ENCODE results near the gene OBSCN.

OBSCN gene

GRCh38 chr1:228303596-228303995 lies 95.8 kb downstream of the OBSCN start:
- Histone ChIP-seq H3K4me2 (ENCODE audit: low read depth, low read length, poor library complexity, severe bottlenecking) (no peak overlapping the region), H3K27me3 (ENCODE audit: insufficient read depth, low read length, poor library complexity, severe bottlenecking) (no peaks in the 10 kb centered on the region), H3K4me3 (ENCODE audit: low read length, poor library complexity, severe bottlenecking) (no peak overlapping the region), H3K9me2 (replicated peaks; ENCODE audit: low read depth, low read length) (no peaks in the 10 kb centered on the region), H3K79me2 (ENCODE audit: insufficient read depth, low read length) (no peaks in the 10 kb centered on the region), H3K9ac (ENCODE audit: low read depth, low read length, poor library complexity, severe bottlenecking) (no peak overlapping the region), H3K4me1 (ENCODE audit: insufficient read depth, low read length, poor library complexity, severe bottlenecking) (no peaks in the 10 kb centered on the region), H3K36me3 (ENCODE audit: insufficient read depth, low read length) (no peaks in the 10 kb centered on the region), H3K9me3 (ENCODE audit: insufficient read depth, low read depth, low read length) (peaks cover 14% of the 10 kb centered on the region), H4K20me1 (ENCODE audit: insufficient read depth, low read length, poor library complexity, severe bottlenecking) (no peaks in the 10 kb centered on the region), H3F3A (ENCODE audit: low read depth) (no peaks in the 10 kb centered on the region), H2AFZ (ENCODE audit: low read length) (no peak overlapping the region)
- no peak for TF ChIP-seq EZH2phosphoT487 (IDR thresholded peaks at IDR 0.05; ENCODE audit: borderline replicate concordance)
- TF ChIP-seq, protein P1, sequence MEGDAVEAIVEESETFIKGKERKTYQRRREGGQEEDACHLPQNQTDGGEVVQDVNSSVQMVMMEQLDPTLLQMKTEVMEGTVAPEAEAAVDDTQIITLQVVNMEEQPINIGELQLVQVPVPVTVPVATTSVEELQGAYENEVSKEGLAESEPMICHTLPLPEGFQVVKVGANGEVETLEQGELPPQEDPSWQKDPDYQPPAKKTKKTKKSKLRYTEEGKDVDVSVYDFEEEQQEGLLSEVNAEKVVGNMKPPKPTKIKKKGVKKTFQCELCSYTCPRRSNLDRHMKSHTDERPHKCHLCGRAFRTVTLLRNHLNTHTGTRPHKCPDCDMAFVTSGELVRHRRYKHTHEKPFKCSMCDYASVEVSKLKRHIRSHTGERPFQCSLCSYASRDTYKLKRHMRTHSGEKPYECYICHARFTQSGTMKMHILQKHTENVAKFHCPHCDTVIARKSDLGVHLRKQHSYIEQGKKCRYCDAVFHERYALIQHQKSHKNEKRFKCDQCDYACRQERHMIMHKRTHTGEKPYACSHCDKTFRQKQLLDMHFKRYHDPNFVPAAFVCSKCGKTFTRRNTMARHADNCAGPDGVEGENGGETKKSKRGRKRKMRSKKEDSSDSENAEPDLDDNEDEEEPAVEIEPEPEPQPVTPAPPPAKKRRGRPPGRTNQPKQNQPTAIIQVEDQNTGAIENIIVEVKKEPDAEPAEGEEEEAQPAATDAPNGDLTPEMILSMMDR (conservative IDR thresholded peaks at IDR 0.05; ENCODE audit: low read length): no peak

GRCh38 chr1:228304225-228304624 lies 96.4 kb downstream of the OBSCN start:
- H3K4me3 ChIP-seq (ENCODE audit: low read length, poor library complexity, severe bottlenecking): no peak overlapping the region
- no peaks in the 10 kb centered on the region for H4K20me1 ChIP-seq (ENCODE audit: insufficient read depth, low read length, poor library complexity, severe bottlenecking)
- H2AFZ ChIP-seq (ENCODE audit: low read length): no peak overlapping the region
- H3K9ac ChIP-seq (ENCODE audit: low read depth, low read length, poor library complexity, severe bottlenecking): no peak overlapping the region
- H3K9me3 ChIP-seq (ENCODE audit: insufficient read depth, low read depth, low read length): peaks cover 14% of the 10 kb centered on the region
- H3K4me1 ChIP-seq (ENCODE audit: insufficient read depth, low read length, poor library complexity, severe bottlenecking): no peaks in the 10 kb centered on the region
- H3K4me2 ChIP-seq (ENCODE audit: low read depth, low read length, poor library complexity, severe bottlenecking): no peak overlapping the region
- H3K36me3 ChIP-seq (ENCODE audit: insufficient read depth, low read length): no peaks in the 10 kb centered on the region
- no peaks in the 10 kb centered on the region for H3K79me2 ChIP-seq (ENCODE audit: insufficient read depth, low read length)
- TF ChIP-seq, protein P1 (conservative IDR thresholded peaks at IDR 0.05; ENCODE audit: low read length): no peak
- no peaks in the 10 kb centered on the region for H3K27me3 ChIP-seq (ENCODE audit: insufficient read depth, low read length, poor library complexity, severe bottlenecking)
- H3F3A ChIP-seq (ENCODE audit: low read depth): no peaks in the 10 kb centered on the region
- no peaks in the 10 kb centered on the region for H3K9me2 ChIP-seq (replicated peaks; ENCODE audit: low read depth, low read length)

DNA sequence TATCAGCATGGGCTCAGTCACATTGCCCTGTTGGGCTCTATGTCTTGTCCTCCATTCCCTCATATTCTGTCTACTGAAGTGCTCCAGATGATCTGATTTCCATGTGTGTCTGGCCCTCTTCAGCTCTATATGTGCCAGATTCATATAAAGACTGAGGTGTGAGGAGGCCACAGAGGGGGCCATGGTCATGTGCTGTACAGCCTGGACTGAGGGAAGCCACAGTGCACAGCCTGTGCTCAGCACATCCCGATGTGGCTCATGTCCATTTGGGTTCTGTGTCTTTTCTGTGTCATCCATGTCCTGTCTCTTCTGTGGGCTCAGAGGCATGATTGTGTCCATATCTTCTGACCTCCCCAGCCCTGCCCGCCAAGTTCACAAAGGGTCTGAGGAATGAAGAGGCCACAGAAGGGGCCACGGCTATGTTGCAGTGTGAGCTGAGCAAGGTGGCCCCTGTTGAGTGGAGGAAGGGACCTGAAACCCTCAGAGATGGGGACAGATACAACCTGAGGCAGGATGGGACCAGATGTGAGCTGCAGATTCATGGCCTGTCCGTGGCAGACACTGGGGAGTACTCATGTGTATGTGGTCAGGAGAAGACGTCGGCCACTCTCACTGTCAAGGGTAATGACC lies 97.0 kb downstream of the OBSCN start:
- H3K27me3 ChIP-seq (ENCODE audit: insufficient read depth, low read length, poor library complexity, severe bottlenecking): no peaks in the 10 kb centered on the region
- no peaks in the 10 kb centered on the region for H3K36me3 ChIP-seq (ENCODE audit: insufficient read depth, low read length)
- no peaks in the 10 kb centered on the region for H3K4me1 ChIP-seq (ENCODE audit: insufficient read depth, low read length, poor library complexity, severe bottlenecking)
- H3K4me3 ChIP-seq (ENCODE audit: low read length, poor library complexity, severe bottlenecking): no peak overlapping the region
- H3K79me2 ChIP-seq (ENCODE audit: insufficient read depth, low read length): no peaks in the 10 kb centered on the region
- no peaks in the 10 kb centered on the region for H3K9me2 ChIP-seq (replicated peaks; ENCODE audit: low read depth, low read length)
- H3F3A ChIP-seq (ENCODE audit: low read depth): no peaks in the 10 kb centered on the region
- TF ChIP-seq, protein P1 (conservative IDR thresholded peaks at IDR 0.05; ENCODE audit: low read length): no peak
- no peak for TF ChIP-seq EZH2phosphoT487 (IDR thresholded peaks at IDR 0.05; ENCODE audit: borderline replicate concordance)
- H3K4me2 ChIP-seq (ENCODE audit: low read depth, low read length, poor library complexity, severe bottlenecking): no peak overlapping the region
- peaks cover 14% of the 10 kb centered on the region for H3K9me3 ChIP-seq (ENCODE audit: insufficient read depth, low read depth, low read length)
- H4K20me1 ChIP-seq (ENCODE audit: insufficient read depth, low read length, poor library complexity, severe bottlenecking): no peaks in the 10 kb centered on the region
- H2AFZ ChIP-seq (ENCODE audit: low read length): no peak overlapping the region
- no peak overlapping the region for H3K9ac ChIP-seq (ENCODE audit: low read depth, low read length, poor library complexity, severe bottlenecking)
